ENCODE data around the gene HDDC2.

GRCh38 chr6:125257351-125257750 lies 44.4 kb downstream of the HDDC2 start:
- TF ChIP-seq, protein P1, sequence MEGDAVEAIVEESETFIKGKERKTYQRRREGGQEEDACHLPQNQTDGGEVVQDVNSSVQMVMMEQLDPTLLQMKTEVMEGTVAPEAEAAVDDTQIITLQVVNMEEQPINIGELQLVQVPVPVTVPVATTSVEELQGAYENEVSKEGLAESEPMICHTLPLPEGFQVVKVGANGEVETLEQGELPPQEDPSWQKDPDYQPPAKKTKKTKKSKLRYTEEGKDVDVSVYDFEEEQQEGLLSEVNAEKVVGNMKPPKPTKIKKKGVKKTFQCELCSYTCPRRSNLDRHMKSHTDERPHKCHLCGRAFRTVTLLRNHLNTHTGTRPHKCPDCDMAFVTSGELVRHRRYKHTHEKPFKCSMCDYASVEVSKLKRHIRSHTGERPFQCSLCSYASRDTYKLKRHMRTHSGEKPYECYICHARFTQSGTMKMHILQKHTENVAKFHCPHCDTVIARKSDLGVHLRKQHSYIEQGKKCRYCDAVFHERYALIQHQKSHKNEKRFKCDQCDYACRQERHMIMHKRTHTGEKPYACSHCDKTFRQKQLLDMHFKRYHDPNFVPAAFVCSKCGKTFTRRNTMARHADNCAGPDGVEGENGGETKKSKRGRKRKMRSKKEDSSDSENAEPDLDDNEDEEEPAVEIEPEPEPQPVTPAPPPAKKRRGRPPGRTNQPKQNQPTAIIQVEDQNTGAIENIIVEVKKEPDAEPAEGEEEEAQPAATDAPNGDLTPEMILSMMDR (IDR thresholded peaks at IDR 0.05; ENCODE audit: poor library complexity), result no peak
- no peak for TF ChIP-seq EZH2 (IDR thresholded peaks at IDR 0.05; ENCODE audit: borderline replicate concordance)
